ENCODE results near the gene GABRA4. TPM values are rescaled to one million over a fixed set of nuclear protein-coding genes. Genes with fewer than 3 reads are reported as not detected.

Gene GABRA4
- total and polyA plus RNA-seq, 2 experiments from 2014 or later: 1.5 to 1.9 TPM

- no peaks in the 10 kb centered on the region for H3K4me1 ChIP-seq (ENCODE audit: insufficient read depth)
- Mint-ChIP-seq H3K27ac (no peak overlapping the region), H3K4me1 (no peaks in the 10 kb centered on the region), H3K9me3 (no peaks in the 10 kb centered on the region), H3K27me3 (ENCODE audit: insufficient read depth, low read depth, poor library complexity) (no peaks in the 10 kb centered on the region), H3K36me3 (ENCODE audit: low read depth) (no peaks in the 10 kb centered on the region), H3K4me3 (no peak overlapping the region)
- TF ChIP-seq POLR2AphosphoS5 (IDR thresholded peaks at IDR 0.05; ENCODE audit: low read depth) (no peak), REST (IDR thresholded peaks at IDR 0.05; ENCODE audit: unreplicated experiment) (no peak), EZH2 (IDR thresholded peaks at IDR 0.05; ENCODE audit: low read depth, unreplicated experiment) (no peak), STAT1 (IDR thresholded peaks at IDR 0.05; ENCODE audit: unreplicated experiment) (no peak), ZNF462 (CRISPR knock-in tag; IDR thresholded peaks at IDR 0.05) (no peak), JUNB (IDR thresholded peaks at IDR 0.05; ENCODE audit: unreplicated experiment) (no peak), EZH2phosphoT487 (IDR thresholded peaks at IDR 0.05; ENCODE audit: unreplicated experiment) (no peak), ZNF331 (CRISPR knock-in tag; IDR thresholded peaks at IDR 0.05; ENCODE audit: low read depth) (no peak), NANOG (IDR thresholded peaks at IDR 0.05; ENCODE audit: borderline replicate concordance) (no peak), ETS1 (IDR thresholded peaks at IDR 0.05) (no peak), CTCF (conservative IDR thresholded peaks at IDR 0.05; ENCODE audit: low read depth in 2 of 2) (no peak), ZNF114 (CRISPR knock-in tag; IDR thresholded peaks at IDR 0.05) (no peak), CREB1 (CRISPR knock-in tag; IDR thresholded peaks at IDR 0.05; ENCODE audit: low read depth) (no peak)
- H3K79me2 ChIP-seq (replicated peaks; ENCODE audit: insufficient read depth): no peaks in the 10 kb centered on the region
- DNase-seq (ENCODE audit: low spot score): no peak
- no peaks in the 10 kb centered on the region for H3K9me2 ChIP-seq (ENCODE audit: insufficient read depth)
- H3F3A ChIP-seq (replicated peaks; ENCODE audit: low read depth): no peaks in the 10 kb centered on the region
- H3K27ac ChIP-seq (ENCODE audit: low read depth): no peak overlapping the region
- no peak for ATAC-seq
- no peaks in the 10 kb centered on the region for H4K20me1 ChIP-seq (replicated peaks; ENCODE audit: insufficient read depth)
- H3K36me3 ChIP-seq (ENCODE audit: insufficient read depth): no peaks in the 10 kb centered on the region
- no peaks in the 10 kb centered on the region for H3K27me3 ChIP-seq (ENCODE audit: insufficient read depth)
- no peak overlapping the region for H3K4me2 ChIP-seq
- no peak overlapping the region for H3K4me3 ChIP-seq
- no peak overlapping the region for H2AFZ ChIP-seq
Observed at GRCh38 chr4:46944345-46944744, 49.0 kb downstream of the GABRA4 start.
